Sigmoid colon (tissue), 7 donors: ENCODE results near the gene IFITM2. TPM values are rescaled to one million over a fixed set of nuclear protein-coding genes. Genes with fewer than 3 reads are reported as not detected.
"Not testable (repeated sequence)": the region's sequence is repeated elsewhere in the genome, so short reads cannot be mapped to it uniquely, and the experiment has no call there.

ENCODE experiments used
- DNase-seq: peaks from one replicate; pipeline ENCODE4 v3.0.0-alpha.2; 2019
- H3K27ac ChIP-seq, 4 donors: fragments of 200-600 bp; sonication (generic); one replicate each; pipeline ENCODE4 v1.5.1; 2016 to 2019; ENCODE audit warnings: mild to moderate bottlenecking in 1 of 4
- H3K27me3 ChIP-seq, 3 donors: fragments of 200-600 bp; sonication (generic); one replicate each; pipeline ENCODE4 v1.5.1; 2019; ENCODE audit warnings: mild to moderate bottlenecking in 1 of 3
- H3K36me3 ChIP-seq, 4 donors: fragments of 200-600 bp; sonication (generic); one replicate each; pipeline ENCODE4 v1.5.1; 2016 to 2019
- H3K4me1 ChIP-seq, 4 donors: fragments of 200-600 bp; sonication (generic); one replicate each; pipeline ENCODE4 v1.5.1; 2017 to 2019
- H3K4me3 ChIP-seq, 4 donors: fragments of 200-600 bp; sonication (generic); one replicate each; pipeline ENCODE4 v1.5.1; 2017 to 2019; ENCODE audit warnings: mild to moderate bottlenecking in 2 of 4, moderate library complexity in 1 of 4
- H3K9me3 ChIP-seq, 4 donors: fragments of 200-600 bp in 3 of 4; sonication (generic) in 3 of 4; one replicate each; pipeline versions ENCODE4 v1.5.1 to v1.6.1; 2013 to 2019
- CTCF ChIP-seq, 4 experiments: fragments of 450-650 bp in 3 of 4; fragments of 200-600 bp in 1 of 4; IDR thresholded peaks; one replicate each; pipeline ENCODE4 v1.5.1; 2016 to 2019; ENCODE audit warnings: antibody characterized with exemption in 4 of 4, mild to moderate bottlenecking in 3 of 4, moderate library complexity in 2 of 4
- EP300 ChIP-seq, 4 donors: sonication (generic); formaldehyde crosslinking; IDR thresholded peaks; one replicate each; pipeline ENCODE4 v1.6.1; 2017; ENCODE audit warnings: antibody characterized with exemption in 4 of 4
- POLR2A ChIP-seq, 2 donors: fragments of 450-650 bp; IDR thresholded peaks; one replicate each; pipeline ENCODE4 v1.6.1; 2016; ENCODE audit warnings: antibody characterized with exemption in 2 of 2, mild to moderate bottlenecking in 2 of 2, moderate library complexity in 2 of 2
- POLR2AphosphoS5 ChIP-seq, 4 donors: sonication (generic); formaldehyde crosslinking; IDR thresholded peaks; one replicate each; pipeline ENCODE4 v1.6.1; 2017; ENCODE audit warnings: antibody characterized with exemption in 4 of 4
- WGBS, 2 donors: extraction: QIAGEN DNeasy Blood & Tissue Kit; methylation state at CpG; one replicate each; pipeline ENCODE4 v1.1.7; 2013; 5-methylcytosine and 5-hydroxymethylcytosine counted together
- intact Hi-C: fragments of 100-400 bp; cut with DNase I; formaldehyde crosslinking; loops from one replicate; pipeline ENCODE4 v1.15.1; 2023
- polyA plus RNA-seq, 3 donors: library from polyadenylated mRNA; stranded (reverse); fragments of 200-250 nt; gene quantifications; one replicate each; pipeline ENCODE4 v1.2.3, GENCODE V29; 2013
- total RNA-seq, 4 donors: library from RNA; depleted of rRNA; stranded (reverse); fragments of >200 nt; gene quantifications; one replicate each; pipeline ENCODE4 v1.1.0, GENCODE V29; 2016
- donor health status: healthy with polysubstance abuse.
- donor health status: Bipolar disorder and iron deficiency.
- donor health status: healthy.

IFITM2 gene
- total and polyA plus RNA-seq, 7 donors, result 73.3 to 461 (median 161) TPM

DNA sequence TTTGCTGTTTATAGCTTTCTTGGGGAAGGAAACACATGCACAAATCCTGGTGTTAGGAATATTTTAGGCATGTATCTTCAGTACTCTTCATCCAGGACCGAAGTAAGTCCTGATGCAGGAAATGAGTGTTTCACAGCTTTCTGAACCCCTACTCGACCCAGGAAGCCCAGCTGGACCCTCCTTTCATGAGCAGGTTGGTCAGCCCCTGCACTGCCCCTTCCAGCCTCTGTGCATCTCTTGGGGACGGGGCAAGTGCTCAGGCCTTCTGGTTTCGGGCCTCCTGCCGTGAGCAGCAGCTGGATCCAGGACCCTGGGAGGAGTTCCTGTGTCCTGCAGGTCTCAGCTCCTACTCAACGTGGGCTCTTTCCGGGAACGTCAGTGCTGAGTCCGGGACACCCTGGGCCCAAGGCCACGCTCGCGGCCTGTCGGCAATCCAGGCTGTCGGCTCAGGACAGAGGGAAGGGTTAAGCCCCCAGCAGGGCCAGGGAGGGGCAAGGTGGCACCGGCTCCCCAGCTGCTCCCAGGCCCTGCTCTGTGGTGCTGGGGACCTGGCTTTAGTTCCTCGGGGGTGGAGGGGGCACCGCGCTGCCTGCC lies 2.5 kb downstream of the IFITM2 start:
- H3K27ac ChIP-seq, result peak overlapping the region; percentile 76 to 86 (median 80)
- peaks cover 0 to 56% (median 26%) of the 10 kb centered on the region in 4 donors for H3K4me1 ChIP-seq

DNA sequence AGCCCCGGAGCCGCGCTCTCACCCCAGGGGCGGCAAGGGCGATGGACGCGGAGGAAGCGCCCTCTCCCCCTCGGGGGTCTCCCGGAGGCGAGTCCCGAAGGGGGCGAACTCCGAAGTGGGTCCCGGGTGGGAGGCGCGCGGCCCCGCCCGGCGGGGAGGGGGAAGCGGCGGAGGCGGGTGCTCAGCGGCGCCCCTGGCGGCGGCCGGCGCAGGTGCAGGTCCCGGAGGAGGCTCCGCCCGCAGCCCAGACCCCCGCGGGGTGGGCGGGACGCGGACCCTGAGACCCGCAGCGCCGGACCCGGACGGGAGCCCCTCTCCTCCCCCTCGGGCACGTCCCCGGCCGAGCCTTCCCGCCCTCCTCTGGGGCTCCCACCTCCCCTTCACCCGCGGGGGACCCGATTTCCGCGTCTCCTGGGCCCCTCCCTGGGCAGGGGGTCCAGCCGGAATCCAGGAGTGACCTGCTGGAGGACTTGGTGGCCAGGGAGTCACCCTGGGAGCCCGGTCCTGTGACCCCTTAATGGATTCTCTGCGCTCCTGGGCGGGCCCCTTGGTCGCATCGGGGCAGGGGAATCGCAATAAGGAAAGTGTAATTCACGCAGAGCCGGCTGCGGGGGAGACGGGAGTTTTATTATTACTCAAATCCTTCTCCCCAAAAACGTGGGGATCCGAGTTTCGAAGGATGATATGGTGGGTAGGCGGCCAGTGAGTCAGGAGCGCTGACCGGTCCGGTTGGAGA lies 3.6 kb downstream of the IFITM2 start:
- peak overlapping the region; percentile 33 to 40 (median 38) for H3K4me3 ChIP-seq
- H3K27me3 ChIP-seq, result peaks cover 0 to 13% (median 10%) of the 10 kb centered on the region in 3 donors
- H3K36me3 ChIP-seq, H3K9me3 ChIP-seq, DNase-seq, intact Hi-C loops: not testable (repeated sequence)
- H3K27ac ChIP-seq, result peak overlapping the region; percentile 65 to 82 (median 74)
- WGBS, 2 donors, result 0% methylated on average over 10 of the region's 71 CpGs
- peaks cover 0 to 50% (median 29%) of the 10 kb centered on the region in 4 donors for H3K4me1 ChIP-seq

More for the DNA sequence above, 2.5 kb downstream of the IFITM2 start:
- H3K27me3 ChIP-seq, H3K9me3 ChIP-seq, DNase-seq, H3K36me3 ChIP-seq: not testable (repeated sequence)
- peak in 1 of 4 donors; percentile 19 for TF ChIP-seq POLR2AphosphoS5 (IDR thresholded peaks at IDR 0.05)
- H3K4me3 ChIP-seq, result peak overlapping the region; percentile 28 to 55 (median 42)
- intact Hi-C loops, result loop anchor here (2.0 to 10.0 kb wide), 5 partner anchors 47 to 195 kb away; partner anchors contain the start of genes BET1L, PSMD13, RIC8A and RNH1
- 24 to 35% methylated on average over 5 of the region's 18 CpGs for WGBS, 2 donors

DNA sequence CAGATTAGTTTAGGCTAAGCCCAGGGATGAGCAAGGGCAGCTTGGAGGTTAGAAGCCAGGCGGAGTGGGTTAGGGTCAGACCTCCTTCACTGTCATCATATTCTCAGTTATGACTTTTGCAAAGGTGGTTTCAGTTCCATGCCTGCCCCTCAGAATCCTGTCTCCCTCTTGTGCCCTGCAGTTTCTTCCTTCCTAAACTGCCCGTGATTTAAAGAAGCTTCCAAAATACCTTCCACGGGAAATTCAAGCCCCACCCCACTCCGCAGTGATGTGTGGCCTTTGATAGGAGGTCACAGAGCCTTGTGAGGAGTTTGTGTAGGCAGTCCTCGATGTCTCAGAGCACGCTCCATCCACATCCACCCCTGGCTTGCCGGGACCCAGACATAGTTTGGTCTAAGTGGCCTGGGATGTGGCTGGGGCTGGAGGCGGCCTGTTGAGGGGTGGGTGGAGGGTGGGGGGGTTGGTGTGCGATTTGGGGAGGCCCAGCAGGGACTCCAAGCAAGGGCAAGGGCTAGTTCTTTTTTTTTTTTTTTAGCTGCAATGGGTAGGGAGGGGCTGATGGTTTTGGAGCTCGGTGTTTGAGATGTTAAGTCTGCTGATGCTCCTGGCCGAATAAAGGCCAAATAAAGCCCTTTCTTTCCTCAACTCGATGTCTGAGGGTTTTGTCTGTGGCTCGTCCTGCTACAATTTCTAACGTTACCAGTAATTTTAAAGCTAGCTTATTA lies 4.6 kb downstream of the IFITM2 start:
- TF ChIP-seq EP300 (IDR thresholded peaks at IDR 0.05) (no peak), POLR2A (IDR thresholded peaks at IDR 0.05) (no peak), CTCF (IDR thresholded peaks at IDR 0.05) (no peak), POLR2AphosphoS5 (IDR thresholded peaks at IDR 0.05) (peak in 2 of 4 donors; percentile 2 to 9)
- Histone ChIP-seq H3K27ac (peak overlapping the region; percentile 65 to 82 (median 74)), H3K4me1 (peaks cover 0 to 48% (median 28%) of the 10 kb centered on the region in 4 donors), H3K9me3 (no peaks in the 10 kb centered on the region), H3K4me3 (peak overlapping the region in 3 of 4 donors; percentile 36 to 40 (median 40)), H3K27me3 (peaks cover 5 to 19% (median 11%) of the 10 kb centered on the region in 3 donors), H3K36me3 (no peaks in the 10 kb centered on the region)
- WGBS, 2 donors, result 51 to 70% methylated on average over 14 of the region's 14 CpGs
- intact Hi-C loops, result no loop called here
- DNase-seq, result no peak

- intact Hi-C loops, result no loop called here
Observed at GRCh38 chr11:313304-313786, 5.7 kb downstream of the IFITM2 start.

More at GRCh38 chr11:313304-313786, 5.7 kb downstream of the IFITM2 start:
- Histone ChIP-seq H3K4me3 (peak overlapping the region in 2 of 4 donors; percentile 48 to 52), H3K4me1 (peaks cover 0 to 47% (median 32%) of the 10 kb centered on the region in 4 donors), H3K27me3 (peaks cover 5 to 19% (median 11%) of the 10 kb centered on the region in 3 donors), H3K9me3 (no peaks in the 10 kb centered on the region), H3K36me3 (no peaks in the 10 kb centered on the region), H3K27ac (peak overlapping the region; percentile 65 to 82 (median 74))
- TF ChIP-seq POLR2AphosphoS5 (IDR thresholded peaks at IDR 0.05), result no peak
- TF ChIP-seq POLR2A (IDR thresholded peaks at IDR 0.05), result no peak
- no peak for TF ChIP-seq CTCF (IDR thresholded peaks at IDR 0.05)
- TF ChIP-seq EP300 (IDR thresholded peaks at IDR 0.05), result no peak
- DNase-seq, result no peak
- WGBS, 2 donors, result 37 to 47% methylated on average over 8 of the region's 8 CpGs
